ENCODE results near the gene RBM15.

- TF ChIP-seq ZNF274 (IDR thresholded peaks at IDR 0.05; ENCODE audit: low read depth, low read length) (no peak), YY1 (IDR thresholded peaks at IDR 0.05; ENCODE audit: insufficient read depth, insufficient read length) (no peak), SUZ12 (IDR thresholded peaks at IDR 0.05; ENCODE audit: extremely low read depth, insufficient read depth, insufficient read length) (no peak)
Observed at GRCh38 chr1:110364221-110364620, 25.0 kb downstream of the RBM15 start.
